Testis (tissue), 2 donors: ENCODE results near the gene MRPL42.

Experiments
- POLR2A ChIP-seq: fragments of 450-650 bp; IDR thresholded peaks from one replicate; pipeline ENCODE4 v1.6.1; 2017; ENCODE audit warnings: antibody characterized with exemption, mild to moderate bottlenecking, moderate library complexity
- TF ChIP-seq, protein P1 (sequence below), 3 experiments: fragments of 450-650 bp in 2 of 3; fragments of 200-600 bp in 1 of 3; sonication (generic) in 1 of 3; IDR thresholded peaks; one replicate each; pipeline ENCODE4 v1.5.1; 2016 to 2019; ENCODE audit warnings: antibody characterized with exemption in 3 of 3, mild to moderate bottlenecking in 2 of 3, moderate library complexity in 1 of 3

DNA sequence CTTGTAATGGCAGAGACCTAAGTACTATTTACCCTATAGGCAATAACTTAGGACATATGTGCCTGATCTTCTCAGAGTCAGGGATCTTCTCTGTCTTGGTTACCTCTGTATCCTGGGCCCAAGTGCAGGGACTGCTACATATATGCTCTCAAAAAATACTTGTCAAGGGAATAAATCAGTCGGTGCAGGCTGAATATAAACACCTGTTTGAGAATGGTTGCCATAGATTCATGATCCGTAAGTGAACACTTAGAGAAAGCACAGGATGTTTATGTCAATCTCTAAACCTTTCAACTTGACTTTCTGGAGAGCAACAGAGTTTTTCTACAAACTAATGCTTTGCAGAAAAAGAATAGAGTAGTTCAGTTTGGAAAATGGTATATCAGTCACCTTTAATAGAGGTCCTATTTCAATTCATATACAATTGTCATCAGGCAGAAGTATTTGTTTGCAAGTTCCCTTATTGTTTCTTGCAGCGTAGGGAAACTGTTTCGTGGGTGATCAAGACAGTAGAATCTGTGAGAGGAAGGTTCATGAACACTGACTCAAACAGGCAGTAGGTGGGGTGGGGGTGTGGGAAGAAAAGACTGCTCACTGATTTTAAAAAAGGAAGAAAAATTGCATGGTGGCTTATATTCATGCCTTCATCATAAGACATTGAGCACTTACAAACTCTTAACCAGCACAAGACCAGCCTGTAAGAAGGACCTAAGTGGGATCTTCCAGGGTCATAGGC, 19.6 kb upstream of the MRPL42 start:
- TF ChIP-seq, protein P1, sequence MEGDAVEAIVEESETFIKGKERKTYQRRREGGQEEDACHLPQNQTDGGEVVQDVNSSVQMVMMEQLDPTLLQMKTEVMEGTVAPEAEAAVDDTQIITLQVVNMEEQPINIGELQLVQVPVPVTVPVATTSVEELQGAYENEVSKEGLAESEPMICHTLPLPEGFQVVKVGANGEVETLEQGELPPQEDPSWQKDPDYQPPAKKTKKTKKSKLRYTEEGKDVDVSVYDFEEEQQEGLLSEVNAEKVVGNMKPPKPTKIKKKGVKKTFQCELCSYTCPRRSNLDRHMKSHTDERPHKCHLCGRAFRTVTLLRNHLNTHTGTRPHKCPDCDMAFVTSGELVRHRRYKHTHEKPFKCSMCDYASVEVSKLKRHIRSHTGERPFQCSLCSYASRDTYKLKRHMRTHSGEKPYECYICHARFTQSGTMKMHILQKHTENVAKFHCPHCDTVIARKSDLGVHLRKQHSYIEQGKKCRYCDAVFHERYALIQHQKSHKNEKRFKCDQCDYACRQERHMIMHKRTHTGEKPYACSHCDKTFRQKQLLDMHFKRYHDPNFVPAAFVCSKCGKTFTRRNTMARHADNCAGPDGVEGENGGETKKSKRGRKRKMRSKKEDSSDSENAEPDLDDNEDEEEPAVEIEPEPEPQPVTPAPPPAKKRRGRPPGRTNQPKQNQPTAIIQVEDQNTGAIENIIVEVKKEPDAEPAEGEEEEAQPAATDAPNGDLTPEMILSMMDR (IDR thresholded peaks at IDR 0.05): no peak
- TF ChIP-seq POLR2A: no peak
